HEK293 (cell line): ENCODE data around the gene SYNPR.

Source experiments
- CTCF ChIA-PET: fragments of 350-600 bp; formaldehyde crosslinking; extraction: SDS; loops from one replicate; lab custom pipeline; 2021; ENCODE audit warnings: antibody characterized with exemption; lab: Yijun Ruan, JAX
- POLR2A ChIA-PET: fragments of 300-600 bp; formaldehyde crosslinking; extraction: SDS; loops from one replicate; lab custom pipeline; 2020; ENCODE audit warnings: antibody characterized with exemption, inconsistent platforms; lab: Yijun Ruan, JAX
- H3K27ac ChIP-seq: fragments of 200-500 bp; sonication (Bioruptor generic); 2 replicates; pipeline ENCODE4 v1.5.1; 2014; ENCODE audit warnings: low read depth, low read length, control low read depth, inconsistent platforms; ENCODE audit errors: extremely low read depth
- H3K36me3 ChIP-seq, 2 experiments: fragments of 200-500 bp in 1 of 2; sonication (Bioruptor generic) in 1 of 2; 1 replicate in 1 of 2; 2 replicates in 1 of 2; pipeline ENCODE4 v1.5.1; 2014 to 2017; ENCODE audit warnings: inconsistent platforms in 2 of 2, low read length in 2 of 2; ENCODE audit not compliant: control insufficient read depth in 2 of 2, insufficient read depth in 1 of 2
- H3K4me1 ChIP-seq: fragments of 200-500 bp; sonication (Bioruptor generic); 2 replicates; pipeline ENCODE4 v1.5.1; 2014; ENCODE audit warnings: mild to moderate bottlenecking, low read length, inconsistent platforms; ENCODE audit not compliant: control insufficient read depth, insufficient read depth
- H3K4me3 ChIP-seq: 2 replicates; pipeline ENCODE4 v1.5.1; 2011; ENCODE audit warnings: low read depth, mild to moderate bottlenecking, control low read depth, low read length, moderate library complexity
- H3K9me3 ChIP-seq: fragments of 200-500 bp; sonication (Bioruptor generic); 2 replicates; pipeline ENCODE4 v1.5.1; 2014; ENCODE audit warnings: low read depth, low read length, inconsistent platforms; ENCODE audit not compliant: control insufficient read depth, insufficient read depth
- OSR2 ChIP-seq: fragments of 450-650 bp; formaldehyde crosslinking; IDR thresholded peaks from 2 replicates; pipeline ENCODE4 v1.5.1; 2016; ENCODE audit warnings: missing biosample characterization, missing genetic modification characterization
- ZNF211 ChIP-seq: fragments of 450-650 bp; formaldehyde crosslinking; IDR thresholded peaks from 2 replicates; pipeline ENCODE4 v1.5.1; 2016; ENCODE audit warnings: low read depth, missing biosample characterization, missing genetic modification characterization
- ZNF324 ChIP-seq: fragments of 450-650 bp; formaldehyde crosslinking; IDR thresholded peaks from 2 replicates; pipeline ENCODE4 v1.5.1; 2016; ENCODE audit warnings: missing biosample characterization, missing genetic modification characterization
- ZNF548 ChIP-seq: fragments of 450-650 bp; formaldehyde crosslinking; IDR thresholded peaks from 2 replicates; pipeline ENCODE4 v1.5.1; 2016; ENCODE audit warnings: missing biosample characterization, missing genetic modification characterization
- ZNF654 ChIP-seq: fragments of 450-650 bp; formaldehyde crosslinking; IDR thresholded peaks from 2 replicates; pipeline ENCODE4 v1.5.1; 2016; ENCODE audit warnings: low read depth, missing biosample characterization, missing genetic modification characterization
- ZNF664 ChIP-seq: fragments of 450-650 bp; formaldehyde crosslinking; IDR thresholded peaks from 2 replicates; pipeline ENCODE4 v1.5.1; 2016; ENCODE audit warnings: missing biosample characterization, missing genetic modification characterization
- ZNF701 ChIP-seq: fragments of 450-650 bp; formaldehyde crosslinking; IDR thresholded peaks from 2 replicates; pipeline ENCODE4 v1.5.1; 2016; ENCODE audit warnings: missing biosample characterization, missing genetic modification characterization
- TF ChIP-seq, protein P1 (sequence below): fragments of 450-650 bp; formaldehyde crosslinking; IDR thresholded peaks from 2 replicates; pipeline ENCODE4 v1.5.0; 2017; ENCODE audit warnings: missing biosample characterization, missing genetic modification characterization, borderline replicate concordance
- TF ChIP-seq, protein P2 (sequence below): fragments of 450-650 bp; formaldehyde crosslinking; IDR thresholded peaks from 2 replicates; pipeline ENCODE4 v1.5.1; 2016; ENCODE audit warnings: missing biosample characterization, missing genetic modification characterization
- TF ChIP-seq, protein P3 (sequence below): fragments of 450-650 bp; formaldehyde crosslinking; conservative IDR thresholded peaks from 2 replicates; pipeline ENCODE4 v1.5.1; 2016; ENCODE audit warnings: low read depth, missing biosample characterization, missing genetic modification characterization
- TF ChIP-seq, protein P4 (sequence below): fragments of 450-650 bp; formaldehyde crosslinking; IDR thresholded peaks from 2 replicates; pipeline ENCODE4; 2016; ENCODE audit warnings: missing biosample characterization, missing genetic modification characterization
- TF ChIP-seq, protein P5 (sequence below): fragments of 450-650 bp; formaldehyde crosslinking; IDR thresholded peaks from 2 replicates; pipeline ENCODE4 v1.5.1; 2016; ENCODE audit warnings: missing biosample characterization, missing genetic modification characterization

SYNPR gene

DNA sequence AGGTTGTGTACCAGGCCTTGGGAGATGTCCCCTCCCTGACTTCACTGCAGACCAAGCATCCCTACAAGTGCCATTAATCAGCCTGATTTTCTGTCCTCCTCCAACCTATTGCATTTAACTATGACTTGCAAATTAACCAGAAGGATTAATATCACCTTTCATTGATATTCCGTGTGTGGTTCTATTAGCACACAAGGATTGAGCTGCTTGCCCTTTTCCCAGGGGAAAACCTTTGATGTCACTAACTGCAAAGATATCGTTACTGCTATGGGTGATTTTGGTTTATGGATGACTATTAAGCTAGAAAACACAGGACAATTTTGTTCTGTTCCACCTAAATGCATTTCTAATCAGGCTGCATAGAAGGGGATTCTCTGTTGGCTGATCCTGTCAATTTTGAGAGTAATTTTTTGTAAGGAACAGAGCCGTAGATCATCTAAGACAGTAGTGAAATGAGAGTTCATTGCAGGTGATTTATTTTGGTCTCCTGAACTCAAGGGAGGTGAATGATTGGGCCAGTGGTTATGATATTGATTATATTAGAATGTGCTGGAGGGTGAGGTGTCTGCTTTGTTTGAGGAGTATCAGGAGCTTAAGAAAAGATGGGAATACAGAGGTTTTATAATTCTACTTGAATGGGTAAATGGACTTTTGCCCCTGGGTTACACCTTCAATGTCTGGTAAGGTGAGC lies 196.9 kb downstream of the SYNPR start:
- H3K4me3 ChIP-seq: no peak overlapping the region
- no peaks in the 10 kb centered on the region for H3K36me3 ChIP-seq
- POLR2A ChIA-PET: no interaction called here
- CTCF ChIA-PET: no interaction called here
- no peak overlapping the region for H3K27ac ChIP-seq
- no peak for TF ChIP-seq OSR2 (tag by site-specific recombination)
- TF ChIP-seq ZNF701 (tag by site-specific recombination): no peak
- no peaks in the 10 kb centered on the region for H3K9me3 ChIP-seq
- H3K4me1 ChIP-seq: no peaks in the 10 kb centered on the region

DNA sequence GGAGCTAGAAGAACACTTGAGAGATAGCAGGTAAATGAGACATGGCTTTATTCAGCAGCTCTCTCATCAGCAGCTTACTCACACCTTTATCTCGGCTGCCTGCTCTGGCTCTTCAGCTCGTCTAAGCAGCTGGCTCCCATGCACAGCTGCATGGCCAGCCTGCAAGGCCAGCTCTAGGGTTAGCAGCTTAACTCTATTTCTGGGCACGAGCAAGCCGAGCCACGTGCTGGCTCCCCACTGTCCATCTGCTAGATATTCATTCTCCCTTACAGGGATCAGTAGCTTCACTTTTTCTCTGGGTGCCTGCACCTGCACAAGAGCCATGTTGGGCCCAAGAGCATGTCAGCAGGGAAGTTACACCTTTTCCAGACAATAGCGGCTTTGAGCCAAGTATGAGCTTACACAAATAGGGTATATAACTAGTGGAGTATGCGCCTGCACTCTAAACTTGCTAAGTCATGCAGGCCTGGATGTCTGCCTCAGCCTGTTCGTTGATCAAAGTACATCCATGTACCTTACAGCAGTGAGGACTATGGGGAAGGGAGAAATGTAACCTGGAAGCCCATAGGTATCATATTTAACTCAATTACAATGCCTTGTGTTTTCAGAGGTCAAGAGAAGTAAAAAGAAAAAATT lies 199.5 kb downstream of the SYNPR start:
- Histone ChIP-seq H3K9me3 (no peaks in the 10 kb centered on the region), H3K27ac (no peak overlapping the region), H3K4me3 (no peak overlapping the region), H3K36me3 (no peaks in the 10 kb centered on the region), H3K4me1 (no peaks in the 10 kb centered on the region)
- POLR2A ChIA-PET: no interaction called here
- CTCF ChIA-PET: no interaction called here
- no peak for TF ChIP-seq ZNF654
- TF ChIP-seq, protein P1, sequence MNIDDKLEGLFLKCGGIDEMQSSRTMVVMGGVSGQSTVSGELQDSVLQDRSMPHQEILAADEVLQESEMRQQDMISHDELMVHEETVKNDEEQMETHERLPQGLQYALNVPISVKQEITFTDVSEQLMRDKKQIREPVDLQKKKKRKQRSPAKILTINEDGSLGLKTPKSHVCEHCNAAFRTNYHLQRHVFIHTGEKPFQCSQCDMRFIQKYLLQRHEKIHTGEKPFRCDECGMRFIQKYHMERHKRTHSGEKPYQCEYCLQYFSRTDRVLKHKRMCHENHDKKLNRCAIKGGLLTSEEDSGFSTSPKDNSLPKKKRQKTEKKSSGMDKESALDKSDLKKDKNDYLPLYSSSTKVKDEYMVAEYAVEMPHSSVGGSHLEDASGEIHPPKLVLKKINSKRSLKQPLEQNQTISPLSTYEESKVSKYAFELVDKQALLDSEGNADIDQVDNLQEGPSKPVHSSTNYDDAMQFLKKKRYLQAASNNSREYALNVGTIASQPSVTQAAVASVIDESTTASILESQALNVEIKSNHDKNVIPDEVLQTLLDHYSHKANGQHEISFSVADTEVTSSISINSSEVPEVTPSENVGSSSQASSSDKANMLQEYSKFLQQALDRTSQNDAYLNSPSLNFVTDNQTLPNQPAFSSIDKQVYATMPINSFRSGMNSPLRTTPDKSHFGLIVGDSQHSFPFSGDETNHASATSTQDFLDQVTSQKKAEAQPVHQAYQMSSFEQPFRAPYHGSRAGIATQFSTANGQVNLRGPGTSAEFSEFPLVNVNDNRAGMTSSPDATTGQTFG (tag by site-specific recombination): no peak

DNA sequence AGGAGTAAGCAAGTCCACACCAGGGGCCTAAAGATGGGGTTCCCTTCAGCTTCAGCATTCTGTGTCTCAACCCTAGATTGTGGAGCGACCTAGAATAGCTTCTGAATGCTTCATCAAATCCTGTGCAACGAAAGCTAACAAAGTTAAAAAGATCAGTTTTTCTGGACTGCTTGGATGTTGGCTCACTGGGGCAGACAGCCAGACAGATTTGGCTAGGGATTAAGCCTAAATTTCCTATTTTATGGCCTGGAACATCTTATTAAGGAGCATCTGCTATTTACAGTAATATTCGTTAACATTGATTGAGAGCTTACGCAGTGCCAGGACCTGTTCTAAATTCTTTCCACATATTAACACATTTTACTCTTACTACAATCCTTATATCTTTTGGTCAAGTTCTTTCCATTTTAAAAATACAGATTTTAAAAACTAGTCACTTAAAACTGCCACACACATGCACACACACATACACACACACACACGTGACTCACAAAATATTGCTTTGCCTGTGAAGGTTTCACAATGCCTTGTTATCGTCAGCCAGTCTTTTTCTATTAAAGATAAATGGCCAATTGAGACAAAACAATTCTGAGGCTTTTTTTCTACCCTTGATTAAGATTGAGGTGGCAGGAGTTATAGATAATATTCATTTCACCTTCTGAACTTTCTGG lies 201.0 kb downstream of the SYNPR start:
- ChIA-PET POLR2A (no interaction called here), CTCF (no interaction called here)
- H3K36me3 ChIP-seq: no peaks in the 10 kb centered on the region
- H3K4me3 ChIP-seq: no peak overlapping the region
- no peaks in the 10 kb centered on the region for H3K4me1 ChIP-seq
- no peak overlapping the region for H3K27ac ChIP-seq
- H3K9me3 ChIP-seq: no peaks in the 10 kb centered on the region
- TF ChIP-seq, protein P2, sequence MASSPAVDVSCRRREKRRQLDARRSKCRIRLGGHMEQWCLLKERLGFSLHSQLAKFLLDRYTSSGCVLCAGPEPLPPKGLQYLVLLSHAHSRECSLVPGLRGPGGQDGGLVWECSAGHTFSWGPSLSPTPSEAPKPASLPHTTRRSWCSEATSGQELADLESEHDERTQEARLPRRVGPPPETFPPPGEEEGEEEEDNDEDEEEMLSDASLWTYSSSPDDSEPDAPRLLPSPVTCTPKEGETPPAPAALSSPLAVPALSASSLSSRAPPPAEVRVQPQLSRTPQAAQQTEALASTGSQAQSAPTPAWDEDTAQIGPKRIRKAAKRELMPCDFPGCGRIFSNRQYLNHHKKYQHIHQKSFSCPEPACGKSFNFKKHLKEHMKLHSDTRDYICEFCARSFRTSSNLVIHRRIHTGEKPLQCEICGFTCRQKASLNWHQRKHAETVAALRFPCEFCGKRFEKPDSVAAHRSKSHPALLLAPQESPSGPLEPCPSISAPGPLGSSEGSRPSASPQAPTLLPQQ: no peak
- TF ChIP-seq ZNF324 (no peak), ZNF664 (tag by site-specific recombination) (no peak), ZNF211 (tag by site-specific recombination) (no peak), ZNF548 (tag by site-specific recombination) (no peak)
- TF ChIP-seq, protein P3, sequence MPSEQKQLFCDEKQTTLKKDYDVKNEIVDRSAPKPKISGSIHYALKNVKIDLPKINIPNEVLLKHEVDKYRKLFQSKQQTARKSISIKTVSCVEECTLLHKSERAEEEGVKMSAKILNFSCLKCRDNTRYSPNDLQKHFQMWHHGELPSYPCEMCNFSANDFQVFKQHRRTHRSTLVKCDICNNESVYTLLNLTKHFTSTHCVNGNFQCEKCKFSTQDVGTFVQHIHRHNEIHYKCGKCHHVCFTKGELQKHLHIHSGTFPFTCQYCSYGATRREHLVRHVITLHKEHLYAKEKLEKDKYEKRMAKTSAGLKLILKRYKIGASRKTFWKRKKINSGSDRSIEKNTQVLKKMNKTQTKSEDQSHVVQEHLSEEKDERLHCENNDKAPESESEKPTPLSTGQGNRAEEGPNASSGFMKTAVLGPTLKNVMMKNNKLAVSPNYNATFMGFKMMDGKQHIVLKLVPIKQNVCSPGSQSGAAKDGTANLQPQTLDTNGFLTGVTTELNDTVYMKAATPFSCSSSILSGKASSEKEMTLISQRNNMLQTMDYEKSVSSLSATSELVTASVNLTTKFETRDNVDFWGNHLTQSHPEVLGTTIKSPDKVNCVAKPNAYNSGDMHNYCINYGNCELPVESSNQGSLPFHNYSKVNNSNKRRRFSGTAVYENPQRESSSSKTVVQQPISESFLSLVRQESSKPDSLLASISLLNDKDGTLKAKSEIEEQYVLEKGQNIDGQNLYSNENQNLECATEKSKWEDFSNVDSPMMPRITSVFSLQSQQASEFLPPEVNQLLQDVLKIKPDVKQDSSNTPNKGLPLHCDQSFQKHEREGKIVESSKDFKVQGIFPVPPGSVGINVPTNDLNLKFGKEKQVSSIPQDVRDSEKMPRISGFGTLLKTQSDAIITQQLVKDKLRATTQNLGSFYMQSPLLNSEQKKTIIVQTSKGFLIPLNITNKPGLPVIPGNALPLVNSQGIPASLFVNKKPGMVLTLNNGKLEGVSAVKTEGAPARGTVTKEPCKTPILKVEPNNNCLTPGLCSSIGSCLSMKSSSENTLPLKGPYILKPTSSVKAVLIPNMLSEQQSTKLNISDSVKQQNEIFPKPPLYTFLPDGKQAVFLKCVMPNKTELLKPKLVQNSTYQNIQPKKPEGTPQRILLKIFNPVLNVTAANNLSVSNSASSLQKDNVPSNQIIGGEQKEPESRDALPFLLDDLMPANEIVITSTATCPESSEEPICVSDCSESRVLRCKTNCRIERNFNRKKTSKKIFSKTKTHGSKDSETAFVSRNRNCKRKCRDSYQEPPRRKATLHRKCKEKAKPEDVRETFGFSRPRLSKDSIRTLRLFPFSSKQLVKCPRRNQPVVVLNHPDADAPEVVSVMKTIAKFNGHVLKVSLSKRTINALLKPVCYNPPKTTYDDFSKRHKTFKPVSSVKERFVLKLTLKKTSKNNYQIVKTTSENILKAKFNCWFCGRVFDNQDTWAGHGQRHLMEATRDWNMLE (tag by site-specific recombination): no peak
- TF ChIP-seq, protein P4, sequence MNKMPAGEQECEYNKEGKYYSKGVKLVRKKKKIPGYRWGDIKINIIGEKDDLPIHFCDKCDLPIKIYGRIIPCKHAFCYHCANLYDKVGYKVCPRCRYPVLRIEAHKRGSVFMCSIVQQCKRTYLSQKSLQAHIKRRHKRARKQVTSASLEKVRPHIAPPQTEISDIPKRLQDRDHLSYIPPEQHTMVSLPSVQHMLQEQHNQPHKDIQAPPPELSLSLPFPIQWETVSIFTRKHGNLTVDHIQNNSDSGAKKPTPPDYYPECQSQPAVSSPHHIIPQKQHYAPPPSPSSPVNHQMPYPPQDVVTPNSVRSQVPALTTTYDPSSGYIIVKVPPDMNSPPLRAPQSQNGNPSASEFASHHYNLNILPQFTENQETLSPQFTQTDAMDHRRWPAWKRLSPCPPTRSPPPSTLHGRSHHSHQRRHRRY (tag by site-specific recombination): no peak
- TF ChIP-seq, protein P5, sequence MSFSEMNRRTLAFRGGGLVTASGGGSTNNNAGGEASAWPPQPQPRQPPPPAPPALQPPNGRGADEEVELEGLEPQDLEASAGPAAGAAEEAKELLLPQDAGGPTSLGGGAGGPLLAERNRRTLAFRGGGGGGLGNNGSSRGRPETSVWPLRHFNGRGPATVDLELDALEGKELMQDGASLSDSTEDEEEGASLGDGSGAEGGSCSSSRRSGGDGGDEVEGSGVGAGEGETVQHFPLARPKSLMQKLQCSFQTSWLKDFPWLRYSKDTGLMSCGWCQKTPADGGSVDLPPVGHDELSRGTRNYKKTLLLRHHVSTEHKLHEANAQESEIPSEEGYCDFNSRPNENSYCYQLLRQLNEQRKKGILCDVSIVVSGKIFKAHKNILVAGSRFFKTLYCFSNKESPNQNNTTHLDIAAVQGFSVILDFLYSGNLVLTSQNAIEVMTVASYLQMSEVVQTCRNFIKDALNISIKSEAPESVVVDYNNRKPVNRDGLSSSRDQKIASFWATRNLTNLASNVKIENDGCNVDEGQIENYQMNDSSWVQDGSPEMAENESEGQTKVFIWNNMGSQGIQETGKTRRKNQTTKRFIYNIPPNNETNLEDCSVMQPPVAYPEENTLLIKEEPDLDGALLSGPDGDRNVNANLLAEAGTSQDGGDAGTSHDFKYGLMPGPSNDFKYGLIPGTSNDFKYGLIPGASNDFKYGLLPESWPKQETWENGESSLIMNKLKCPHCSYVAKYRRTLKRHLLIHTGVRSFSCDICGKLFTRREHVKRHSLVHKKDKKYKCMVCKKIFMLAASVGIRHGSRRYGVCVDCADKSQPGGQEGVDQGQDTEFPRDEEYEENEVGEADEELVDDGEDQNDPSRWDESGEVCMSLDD (tag by site-specific recombination): no peak
